Measurements from ENCODE around the gene SLC50A1. TPM values are rescaled to one million over a fixed set of nuclear protein-coding genes. Genes with fewer than 3 reads are reported as not detected.

The SLC50A1 gene
- total and polyA plus RNA-seq, 2 experiments from 2014 or later = 88.6 to 111 TPM

DNA sequence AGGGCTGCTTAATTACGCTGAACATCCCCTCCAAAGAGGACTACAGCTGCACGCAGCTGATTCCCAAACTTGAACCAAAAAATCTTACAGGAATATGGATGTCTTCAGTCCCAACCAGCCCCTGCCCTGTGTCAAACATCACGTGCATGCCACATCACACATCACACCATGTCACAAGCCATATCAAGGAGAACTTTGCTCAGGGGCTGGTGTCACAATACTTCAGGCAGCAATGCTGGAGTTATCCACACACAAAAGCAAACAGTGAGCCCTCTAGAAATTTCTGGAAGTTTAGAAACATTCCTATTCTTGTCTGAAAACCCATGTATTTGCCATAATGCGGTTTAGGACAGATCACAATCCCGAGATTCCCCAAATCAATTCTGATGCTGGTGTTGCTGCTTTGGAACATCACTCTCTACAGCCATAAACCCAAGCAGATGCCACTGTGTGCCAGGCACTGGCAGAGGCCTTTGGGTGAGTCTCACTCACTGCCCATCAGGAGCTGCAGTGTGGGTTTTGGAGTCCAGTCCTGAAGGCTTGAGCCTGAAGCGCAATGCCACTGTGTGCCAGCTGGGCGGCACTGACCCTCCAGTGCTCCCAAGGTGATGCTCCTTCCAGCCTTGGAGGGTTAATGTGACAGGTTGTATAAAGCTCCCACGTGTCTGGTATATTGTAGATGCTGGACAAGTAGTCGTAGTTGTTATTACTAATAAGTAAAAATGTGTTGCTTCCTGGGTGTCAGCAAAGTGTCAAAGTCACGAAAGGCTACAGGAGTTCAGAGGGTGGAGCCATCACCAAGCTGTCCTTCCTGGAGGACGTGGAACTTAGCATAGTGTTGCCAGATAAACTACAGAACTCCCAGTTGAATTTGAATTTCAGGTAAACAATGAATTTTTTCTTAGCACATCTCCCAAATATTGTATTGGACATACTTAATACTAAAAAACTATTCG lies 28.1 kb upstream of the SLC50A1 start:
- DNase-seq (ENCODE audit: low spot score) = peak; percentile 72
- no peaks in the 10 kb centered on the region for H3K36me3 ChIP-seq (replicated peaks; ENCODE audit: insufficient read depth, low read depth)
- no peak overlapping the region for H2AFZ ChIP-seq
- no peaks in the 10 kb centered on the region for H3K9me3 ChIP-seq (ENCODE audit: low read depth)
- no peaks in the 10 kb centered on the region for H3K79me2 ChIP-seq
- no peaks in the 10 kb centered on the region for H3K9me2 ChIP-seq (replicated peaks; ENCODE audit: insufficient read depth)
- no peaks in the 10 kb centered on the region for H3K27me3 ChIP-seq
- TF ChIP-seq EZH2 (IDR thresholded peaks at IDR 0.05; ENCODE audit: borderline replicate concordance) = no peak
- no peak for TF ChIP-seq EZH2phosphoT487 (IDR thresholded peaks at IDR 0.05; ENCODE audit: low read depth, severe bottlenecking, unreplicated experiment)
- TF ChIP-seq, protein P1, sequence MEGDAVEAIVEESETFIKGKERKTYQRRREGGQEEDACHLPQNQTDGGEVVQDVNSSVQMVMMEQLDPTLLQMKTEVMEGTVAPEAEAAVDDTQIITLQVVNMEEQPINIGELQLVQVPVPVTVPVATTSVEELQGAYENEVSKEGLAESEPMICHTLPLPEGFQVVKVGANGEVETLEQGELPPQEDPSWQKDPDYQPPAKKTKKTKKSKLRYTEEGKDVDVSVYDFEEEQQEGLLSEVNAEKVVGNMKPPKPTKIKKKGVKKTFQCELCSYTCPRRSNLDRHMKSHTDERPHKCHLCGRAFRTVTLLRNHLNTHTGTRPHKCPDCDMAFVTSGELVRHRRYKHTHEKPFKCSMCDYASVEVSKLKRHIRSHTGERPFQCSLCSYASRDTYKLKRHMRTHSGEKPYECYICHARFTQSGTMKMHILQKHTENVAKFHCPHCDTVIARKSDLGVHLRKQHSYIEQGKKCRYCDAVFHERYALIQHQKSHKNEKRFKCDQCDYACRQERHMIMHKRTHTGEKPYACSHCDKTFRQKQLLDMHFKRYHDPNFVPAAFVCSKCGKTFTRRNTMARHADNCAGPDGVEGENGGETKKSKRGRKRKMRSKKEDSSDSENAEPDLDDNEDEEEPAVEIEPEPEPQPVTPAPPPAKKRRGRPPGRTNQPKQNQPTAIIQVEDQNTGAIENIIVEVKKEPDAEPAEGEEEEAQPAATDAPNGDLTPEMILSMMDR (IDR thresholded peaks at IDR 0.05; ENCODE audit: poor library complexity) = no peak
- WGBS (ENCODE audit: low lambda C conversion rate, missing lambda C conversion rate) = 75% methylated on average over 12 of the region's 12 CpGs
- H3K4me3 ChIP-seq = no peak overlapping the region
- H3K27ac ChIP-seq = peak overlapping the region; percentile 91
- H4K20me1 ChIP-seq (ENCODE audit: insufficient read depth, poor library complexity, severe bottlenecking) = no peaks in the 10 kb centered on the region
- peaks cover 26% of the 10 kb centered on the region for H3K4me1 ChIP-seq (ENCODE audit: insufficient read depth)
- no peak overlapping the region for H3K4me2 ChIP-seq

DNA sequence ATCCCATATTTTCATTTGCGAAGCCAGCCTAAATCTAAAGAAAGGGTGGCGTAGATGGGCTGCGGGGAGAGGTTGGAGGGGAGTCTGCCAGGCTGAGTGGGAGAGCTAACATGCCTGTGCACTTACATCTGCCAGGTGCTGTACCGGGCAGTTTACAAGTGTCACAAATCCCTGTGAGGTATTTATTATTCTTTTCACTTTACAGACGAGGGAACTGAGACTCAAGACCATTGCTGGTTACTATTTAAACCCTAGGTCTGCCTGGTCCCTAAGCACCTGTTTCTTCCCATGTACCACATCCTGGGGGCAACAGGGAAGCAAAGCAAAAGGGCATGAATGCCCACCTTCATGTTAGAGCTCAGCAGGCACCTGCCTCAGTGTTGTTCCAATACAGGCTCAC lies 27.4 kb upstream of the SLC50A1 start:
- H3K9me2 ChIP-seq (replicated peaks; ENCODE audit: insufficient read depth) = no peaks in the 10 kb centered on the region
- no peaks in the 10 kb centered on the region for H4K20me1 ChIP-seq (ENCODE audit: insufficient read depth, poor library complexity, severe bottlenecking)
- no peak for DNase-seq (ENCODE audit: low spot score)
- no peak overlapping the region for H3K4me3 ChIP-seq
- H3K4me2 ChIP-seq = no peak overlapping the region
- no peaks in the 10 kb centered on the region for H3K79me2 ChIP-seq
- H3K36me3 ChIP-seq (replicated peaks; ENCODE audit: insufficient read depth, low read depth) = no peaks in the 10 kb centered on the region
- H3K27ac ChIP-seq = peak overlapping the region; percentile 91
- 86% methylated on average over 5 of the region's 5 CpGs for WGBS (ENCODE audit: low lambda C conversion rate, missing lambda C conversion rate)
- TF ChIP-seq EZH2 (IDR thresholded peaks at IDR 0.05; ENCODE audit: borderline replicate concordance) (no peak), EZH2phosphoT487 (IDR thresholded peaks at IDR 0.05; ENCODE audit: low read depth, severe bottlenecking, unreplicated experiment) (no peak)
- TF ChIP-seq, protein P1 (IDR thresholded peaks at IDR 0.05; ENCODE audit: poor library complexity) = no peak
- H3K27me3 ChIP-seq = no peaks in the 10 kb centered on the region
- H3K4me1 ChIP-seq (ENCODE audit: insufficient read depth) = peaks cover 26% of the 10 kb centered on the region
- H3K9me3 ChIP-seq (ENCODE audit: low read depth) = no peaks in the 10 kb centered on the region
- H2AFZ ChIP-seq = no peak overlapping the region

DNA sequence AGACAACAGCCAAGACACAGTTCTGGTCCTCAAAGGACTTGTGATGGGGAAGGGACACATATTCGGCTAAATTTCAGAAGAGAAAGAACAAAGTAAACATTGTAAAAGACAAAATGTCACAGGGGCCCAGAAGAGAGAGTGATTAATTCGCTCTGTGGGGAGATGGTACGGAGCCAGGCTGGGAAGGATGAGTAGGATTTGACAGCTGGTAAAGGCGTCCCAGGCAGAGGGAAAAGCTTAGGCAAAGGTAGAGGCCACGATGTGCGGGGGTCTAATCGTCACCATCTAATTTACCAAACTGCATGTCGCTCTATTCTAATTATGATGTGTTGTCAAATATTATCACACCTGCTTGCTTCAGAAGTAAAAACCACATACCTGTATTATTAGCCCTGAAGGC lies 25.3 kb upstream of the SLC50A1 start:
- WGBS (ENCODE audit: low lambda C conversion rate, missing lambda C conversion rate) = 73% methylated on average over 8 of the region's 8 CpGs

More for the DNA sequence above, 25.3 kb upstream of the SLC50A1 start:
- Histone ChIP-seq H3K4me1 (ENCODE audit: insufficient read depth) (peaks cover 26% of the 10 kb centered on the region), H3K27ac (peak overlapping the region; percentile 16), H3K27me3 (no peaks in the 10 kb centered on the region), H2AFZ (no peak overlapping the region), H3K36me3 (replicated peaks; ENCODE audit: insufficient read depth, low read depth) (no peaks in the 10 kb centered on the region), H3K9me2 (replicated peaks; ENCODE audit: insufficient read depth) (no peaks in the 10 kb centered on the region), H3K4me3 (no peak overlapping the region), H3K9me3 (ENCODE audit: low read depth) (no peaks in the 10 kb centered on the region), H3K79me2 (no peaks in the 10 kb centered on the region), H3K4me2 (no peak overlapping the region), H4K20me1 (ENCODE audit: insufficient read depth, poor library complexity, severe bottlenecking) (no peaks in the 10 kb centered on the region)
- DNase-seq (ENCODE audit: low spot score) = no peak
- TF ChIP-seq, protein P1 (IDR thresholded peaks at IDR 0.05; ENCODE audit: poor library complexity) = no peak
- no peak for TF ChIP-seq EZH2phosphoT487 (IDR thresholded peaks at IDR 0.05; ENCODE audit: low read depth, severe bottlenecking, unreplicated experiment)
- TF ChIP-seq EZH2 (IDR thresholded peaks at IDR 0.05; ENCODE audit: borderline replicate concordance) = no peak
